ENCODE measurements around the gene PLBD1. TPM values are rescaled to one million over a fixed set of nuclear protein-coding genes. Genes with fewer than 3 reads are reported as not detected.
A peak's percentile ranks its signal among the peaks of the same experiment; 100 is the strongest.

The PLBD1 gene
- total RNA-seq, 1 experiment from 2014 or later = not detected

DNA sequence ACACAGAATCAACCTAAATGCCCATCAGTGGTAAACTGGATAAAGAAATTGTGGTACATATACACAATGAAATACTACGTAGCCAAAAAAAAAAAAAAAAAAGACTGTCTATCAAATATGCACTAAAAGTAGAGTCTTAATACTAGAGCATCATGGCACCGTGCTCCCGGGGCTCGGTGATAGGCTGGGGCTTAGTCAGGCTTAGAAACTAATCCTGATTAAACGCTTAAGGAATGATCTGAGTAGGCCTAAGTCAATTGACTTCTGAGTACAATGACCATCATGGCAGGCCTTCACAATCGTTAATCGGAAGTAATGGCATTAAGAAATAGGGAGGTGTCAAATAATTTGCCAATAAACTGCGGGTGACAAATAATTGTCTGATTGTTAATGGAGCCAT is 9.7 kb downstream of the PLBD1 start:
- H3K4me1 ChIP-seq (ENCODE audit: insufficient read depth, low read length, poor library complexity, severe bottlenecking) = no peaks in the 10 kb centered on the region
- TF ChIP-seq, protein P1, sequence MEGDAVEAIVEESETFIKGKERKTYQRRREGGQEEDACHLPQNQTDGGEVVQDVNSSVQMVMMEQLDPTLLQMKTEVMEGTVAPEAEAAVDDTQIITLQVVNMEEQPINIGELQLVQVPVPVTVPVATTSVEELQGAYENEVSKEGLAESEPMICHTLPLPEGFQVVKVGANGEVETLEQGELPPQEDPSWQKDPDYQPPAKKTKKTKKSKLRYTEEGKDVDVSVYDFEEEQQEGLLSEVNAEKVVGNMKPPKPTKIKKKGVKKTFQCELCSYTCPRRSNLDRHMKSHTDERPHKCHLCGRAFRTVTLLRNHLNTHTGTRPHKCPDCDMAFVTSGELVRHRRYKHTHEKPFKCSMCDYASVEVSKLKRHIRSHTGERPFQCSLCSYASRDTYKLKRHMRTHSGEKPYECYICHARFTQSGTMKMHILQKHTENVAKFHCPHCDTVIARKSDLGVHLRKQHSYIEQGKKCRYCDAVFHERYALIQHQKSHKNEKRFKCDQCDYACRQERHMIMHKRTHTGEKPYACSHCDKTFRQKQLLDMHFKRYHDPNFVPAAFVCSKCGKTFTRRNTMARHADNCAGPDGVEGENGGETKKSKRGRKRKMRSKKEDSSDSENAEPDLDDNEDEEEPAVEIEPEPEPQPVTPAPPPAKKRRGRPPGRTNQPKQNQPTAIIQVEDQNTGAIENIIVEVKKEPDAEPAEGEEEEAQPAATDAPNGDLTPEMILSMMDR (conservative IDR thresholded peaks at IDR 0.05; ENCODE audit: low read depth, low read length) = no peak
- TF ChIP-seq EZH2 (IDR thresholded peaks at IDR 0.05; ENCODE audit: borderline replicate concordance, low read depth, low read length, poor library complexity, severe bottlenecking) = no peak
- ChIA-PET CTCF (no interaction called here), POLR2A (ENCODE audit: low non-redundant PET) (no interaction called here)
- no peaks in the 10 kb centered on the region for H3K9me3 ChIP-seq (ENCODE audit: low read depth, low read length, poor library complexity, severe bottlenecking)
- no peaks in the 10 kb centered on the region for H3K36me3 ChIP-seq (ENCODE audit: insufficient read depth, low read length, poor library complexity, severe bottlenecking)
- no peak overlapping the region for H3K27ac ChIP-seq (ENCODE audit: low read depth, low read length, poor library complexity, severe bottlenecking)
- intact Hi-C loops (cut with micrococcal nuclease; ENCODE audit: unreplicated experiment) = loop anchor here (10.0 kb wide), 1 partner anchor 1113 kb away; no protein-coding TSS in a partner anchor
- no peak for DNase-seq (ENCODE audit: low spot score)
- no TSS peak for BruUV-seq (replicated peaks)
- no peak overlapping the region for H3K4me3 ChIP-seq (ENCODE audit: low read depth, low read length, poor library complexity, severe bottlenecking)
- H3K27me3 ChIP-seq (replicated peaks; ENCODE audit: insufficient read depth, low read depth, low read length, poor library complexity) = no peaks in the 10 kb centered on the region

DNA sequence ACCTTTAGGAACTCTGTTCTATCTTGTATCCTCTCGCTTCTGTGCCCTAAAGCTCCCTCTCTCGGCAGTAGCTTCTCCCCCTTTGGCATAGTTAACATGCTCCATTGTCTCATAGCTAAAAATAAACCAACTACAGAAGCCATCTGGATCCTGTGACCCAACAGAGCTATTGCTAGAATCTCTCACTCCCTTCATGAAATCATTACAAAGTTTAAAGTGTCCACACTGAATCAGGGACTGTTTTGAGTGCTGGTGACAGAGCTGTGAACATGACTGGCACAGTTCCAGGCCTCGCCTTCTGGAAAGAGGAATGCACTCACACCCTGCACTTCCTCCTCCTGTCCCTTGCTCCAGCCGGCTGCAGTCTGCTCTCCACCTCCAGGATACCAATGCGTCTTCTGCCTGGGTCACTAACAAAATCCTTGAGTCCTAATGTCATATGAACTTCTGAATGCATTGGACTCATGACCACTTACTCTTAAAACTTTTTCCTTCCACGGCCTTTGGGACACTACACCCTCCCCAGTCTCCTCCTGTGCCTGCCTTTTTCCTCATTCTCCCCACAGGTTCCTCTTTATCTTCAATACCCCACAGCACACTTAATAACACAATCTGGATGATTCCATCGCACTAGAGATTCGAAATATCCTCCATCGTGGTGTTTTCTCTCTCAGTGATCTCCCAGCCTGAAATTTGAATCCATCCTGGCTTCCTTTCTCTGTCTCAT is 13.2 kb downstream of the PLBD1 start:
- Histone ChIP-seq H3K4me1 (ENCODE audit: insufficient read depth, low read length, poor library complexity, severe bottlenecking) (no peaks in the 10 kb centered on the region), H3K9me3 (ENCODE audit: low read depth, low read length, poor library complexity, severe bottlenecking) (no peaks in the 10 kb centered on the region), H3K36me3 (ENCODE audit: insufficient read depth, low read length, poor library complexity, severe bottlenecking) (no peaks in the 10 kb centered on the region), H3K27ac (ENCODE audit: low read depth, low read length, poor library complexity, severe bottlenecking) (no peak overlapping the region), H3K4me3 (ENCODE audit: low read depth, low read length, poor library complexity, severe bottlenecking) (no peak overlapping the region), H3K27me3 (replicated peaks; ENCODE audit: insufficient read depth, low read depth, low read length, poor library complexity) (no peaks in the 10 kb centered on the region)
- no TSS peak for BruUV-seq (replicated peaks)
- CTCF ChIA-PET = no interaction called here
- DNase-seq (ENCODE audit: low spot score) = peak; percentile 31
- intact Hi-C loops (cut with micrococcal nuclease; ENCODE audit: unreplicated experiment) = loop anchor here (10.0 kb wide), 1 partner anchor 1110 kb away; no protein-coding TSS in a partner anchor
- TF ChIP-seq EZH2 (IDR thresholded peaks at IDR 0.05; ENCODE audit: borderline replicate concordance, low read depth, low read length, poor library complexity, severe bottlenecking) = no peak
- TF ChIP-seq, protein P1 (conservative IDR thresholded peaks at IDR 0.05; ENCODE audit: low read depth, low read length) = no peak
- POLR2A ChIA-PET (ENCODE audit: low non-redundant PET) = no interaction called here

DNA sequence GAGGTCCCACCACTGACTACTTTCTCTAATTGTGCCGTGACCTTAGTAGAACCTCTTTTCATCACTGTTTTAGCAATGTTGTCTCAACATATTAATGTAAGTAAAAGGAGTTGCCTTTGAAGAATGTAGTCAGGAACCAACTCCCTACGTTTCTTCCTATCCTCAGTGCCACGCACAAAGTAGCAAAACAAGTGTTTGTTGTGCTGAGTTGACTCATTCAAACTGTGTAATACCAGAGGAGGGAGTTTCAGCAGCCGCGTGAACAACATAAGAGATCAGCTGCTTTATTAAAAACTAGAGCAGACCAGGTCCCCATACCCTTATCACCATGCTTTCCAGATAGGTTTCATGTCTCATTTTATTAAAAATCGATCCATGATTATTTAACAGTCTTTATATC is 19.1 kb downstream of the PLBD1 start:
- Histone ChIP-seq H3K27ac (ENCODE audit: low read depth, low read length, poor library complexity, severe bottlenecking) (no peak overlapping the region), H3K4me1 (ENCODE audit: insufficient read depth, low read length, poor library complexity, severe bottlenecking) (no peaks in the 10 kb centered on the region), H3K36me3 (ENCODE audit: insufficient read depth, low read length, poor library complexity, severe bottlenecking) (no peaks in the 10 kb centered on the region), H3K4me3 (ENCODE audit: low read depth, low read length, poor library complexity, severe bottlenecking) (no peak overlapping the region), H3K27me3 (replicated peaks; ENCODE audit: insufficient read depth, low read depth, low read length, poor library complexity) (no peaks in the 10 kb centered on the region), H3K9me3 (ENCODE audit: low read depth, low read length, poor library complexity, severe bottlenecking) (no peaks in the 10 kb centered on the region)
- POLR2A ChIA-PET (ENCODE audit: low non-redundant PET) = no interaction called here
- TF ChIP-seq, protein P1 (conservative IDR thresholded peaks at IDR 0.05; ENCODE audit: low read depth, low read length) = no peak
- TF ChIP-seq EZH2 (IDR thresholded peaks at IDR 0.05; ENCODE audit: borderline replicate concordance, low read depth, low read length, poor library complexity, severe bottlenecking) = no peak
- intact Hi-C loops (cut with micrococcal nuclease; ENCODE audit: unreplicated experiment) = no loop called here
- CTCF ChIA-PET = no interaction called here
- no TSS peak for BruUV-seq (replicated peaks)
- no peak for DNase-seq (ENCODE audit: low spot score)

Data from A673 (cell line).